ENCODE data around the gene PGPEP1. TPM values are rescaled to one million over a fixed set of nuclear protein-coding genes. Genes with fewer than 3 reads are reported as not detected.

Gene PGPEP1
- total RNA-seq, 2 donors from 2014 or later, result 23.7 TPM

DNA sequence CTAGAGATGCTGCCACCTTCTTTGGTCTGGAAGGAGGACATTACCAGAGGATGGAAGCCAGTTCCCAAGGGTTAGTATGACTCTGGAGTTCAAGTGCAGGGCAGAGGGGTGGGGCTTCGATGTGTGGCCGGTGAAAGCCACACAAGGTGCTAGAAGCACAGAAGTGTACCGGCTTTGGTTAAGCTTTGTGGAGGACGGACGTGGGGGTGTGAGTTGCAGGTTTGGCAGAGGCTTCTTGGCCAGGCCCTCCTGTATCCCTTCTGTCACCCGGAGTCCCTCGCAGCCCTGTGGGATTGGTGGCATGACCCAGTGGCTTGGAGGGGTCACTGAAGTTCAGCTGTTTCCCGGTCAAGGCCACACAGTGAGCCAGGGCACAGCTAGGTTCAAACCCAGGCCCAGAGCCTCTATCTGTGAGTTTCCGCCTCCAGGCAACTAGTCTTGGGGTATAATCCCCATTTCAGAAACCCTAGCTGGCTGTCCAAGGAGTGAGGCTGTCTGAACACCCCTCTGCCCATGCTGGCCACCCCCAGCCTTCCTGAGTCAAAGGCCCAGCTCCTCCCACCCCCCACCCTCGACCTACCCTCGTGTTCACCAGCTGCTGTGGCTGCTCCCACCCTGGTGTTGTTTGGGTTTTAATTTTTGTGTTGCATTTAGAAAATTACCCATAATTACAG lies 74.2 kb downstream of the PGPEP1 start:
- Histone ChIP-seq H3K9me3 (no peaks in the 10 kb centered on the region), H3K4me1 (ENCODE audit: control insufficient read depth in 1 of 2, low read depth in 2 of 2) (peaks cover 26 to 50% of the 10 kb centered on the region in 2 donors), H3K36me3 (no peaks in the 10 kb centered on the region), H3K4me3 (peak overlapping the region; percentile 79), H3K27ac (peak overlapping the region; percentile 94 to 96), H3K27me3 (replicated peaks; ENCODE audit: insufficient read depth) (no peaks in the 10 kb centered on the region)
- DNase-seq (ENCODE audit: low spot score) (no peak), ATAC-seq (ENCODE audit: insufficient number of reproducible peaks, low FRiP score, low read depth) (no peak)
- TF ChIP-seq, protein P1, sequence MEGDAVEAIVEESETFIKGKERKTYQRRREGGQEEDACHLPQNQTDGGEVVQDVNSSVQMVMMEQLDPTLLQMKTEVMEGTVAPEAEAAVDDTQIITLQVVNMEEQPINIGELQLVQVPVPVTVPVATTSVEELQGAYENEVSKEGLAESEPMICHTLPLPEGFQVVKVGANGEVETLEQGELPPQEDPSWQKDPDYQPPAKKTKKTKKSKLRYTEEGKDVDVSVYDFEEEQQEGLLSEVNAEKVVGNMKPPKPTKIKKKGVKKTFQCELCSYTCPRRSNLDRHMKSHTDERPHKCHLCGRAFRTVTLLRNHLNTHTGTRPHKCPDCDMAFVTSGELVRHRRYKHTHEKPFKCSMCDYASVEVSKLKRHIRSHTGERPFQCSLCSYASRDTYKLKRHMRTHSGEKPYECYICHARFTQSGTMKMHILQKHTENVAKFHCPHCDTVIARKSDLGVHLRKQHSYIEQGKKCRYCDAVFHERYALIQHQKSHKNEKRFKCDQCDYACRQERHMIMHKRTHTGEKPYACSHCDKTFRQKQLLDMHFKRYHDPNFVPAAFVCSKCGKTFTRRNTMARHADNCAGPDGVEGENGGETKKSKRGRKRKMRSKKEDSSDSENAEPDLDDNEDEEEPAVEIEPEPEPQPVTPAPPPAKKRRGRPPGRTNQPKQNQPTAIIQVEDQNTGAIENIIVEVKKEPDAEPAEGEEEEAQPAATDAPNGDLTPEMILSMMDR (IDR thresholded peaks at IDR 0.05), result no peak

DNA sequence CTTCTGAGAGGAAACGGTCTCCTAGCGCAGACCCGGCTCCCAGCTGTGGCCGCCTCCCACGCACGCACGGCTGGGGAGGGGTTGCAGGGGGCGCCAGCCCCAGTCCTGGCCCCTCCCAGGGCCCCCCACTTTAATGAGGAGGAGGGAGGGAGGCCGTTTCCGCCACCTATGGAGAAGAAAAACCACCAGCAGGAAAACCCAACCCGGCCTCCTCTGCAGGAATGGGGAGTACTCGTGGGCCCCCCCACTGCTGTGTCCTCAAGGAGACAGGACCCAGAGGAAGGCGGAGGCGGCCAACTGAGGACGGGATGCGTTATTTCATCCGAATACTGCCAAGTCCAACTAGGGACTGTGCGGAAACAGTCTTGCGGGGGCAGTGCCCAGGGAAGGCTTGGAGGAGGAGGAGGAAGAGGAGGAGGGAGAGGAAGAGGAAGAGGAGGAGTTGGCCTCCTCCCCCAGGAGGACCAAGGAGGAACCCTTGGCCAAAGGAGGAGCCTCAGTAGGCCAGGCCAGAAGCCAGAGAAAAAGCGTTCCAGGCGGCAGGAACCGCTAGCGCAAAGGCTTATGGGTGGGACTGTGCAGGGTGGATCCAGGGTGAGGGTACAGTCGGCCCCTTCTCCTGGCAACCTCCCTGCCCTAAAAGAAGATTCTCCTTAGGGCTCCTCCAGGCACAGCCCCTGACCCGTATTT lies 74.9 kb downstream of the PGPEP1 start:
- H3K4me3 ChIP-seq, result peak overlapping the region; percentile 79
- no peak for ATAC-seq (ENCODE audit: insufficient number of reproducible peaks, low FRiP score, low read depth)

GRCh38 chr19:18416778-18417249 lies 76.4 kb downstream of the PGPEP1 start:
- DNase-seq (ENCODE audit: low spot score) (peak; percentile 82), ATAC-seq (ENCODE audit: insufficient number of reproducible peaks, low FRiP score, low read depth) (peak; percentile 4)
- Histone ChIP-seq H3K27ac (peak overlapping the region; percentile 94 to 96), H3K27me3 (replicated peaks; ENCODE audit: insufficient read depth) (no peaks in the 10 kb centered on the region), H3K4me3 (peak overlapping the region; percentile 79), H3K36me3 (no peaks in the 10 kb centered on the region), H3K9me3 (no peaks in the 10 kb centered on the region), H3K4me1 (ENCODE audit: control insufficient read depth in 1 of 2, low read depth in 2 of 2) (peaks cover 26 to 68% of the 10 kb centered on the region in 2 donors)
- TF ChIP-seq, protein P1 (IDR thresholded peaks at IDR 0.05), result no peak

More for the DNA sequence above, 74.9 kb downstream of the PGPEP1 start:
- no peaks in the 10 kb centered on the region for H3K27me3 ChIP-seq (replicated peaks; ENCODE audit: insufficient read depth)
- H3K36me3 ChIP-seq, result no peaks in the 10 kb centered on the region
- TF ChIP-seq, protein P1 (IDR thresholded peaks at IDR 0.05), result no peak
- peak overlapping the region; percentile 94 to 96 for H3K27ac ChIP-seq
- DNase-seq (ENCODE audit: low spot score), result no peak
- H3K9me3 ChIP-seq, result no peaks in the 10 kb centered on the region
- peaks cover 26 to 55% of the 10 kb centered on the region in 2 donors for H3K4me1 ChIP-seq (ENCODE audit: control insufficient read depth in 1 of 2, low read depth in 2 of 2)

DNA sequence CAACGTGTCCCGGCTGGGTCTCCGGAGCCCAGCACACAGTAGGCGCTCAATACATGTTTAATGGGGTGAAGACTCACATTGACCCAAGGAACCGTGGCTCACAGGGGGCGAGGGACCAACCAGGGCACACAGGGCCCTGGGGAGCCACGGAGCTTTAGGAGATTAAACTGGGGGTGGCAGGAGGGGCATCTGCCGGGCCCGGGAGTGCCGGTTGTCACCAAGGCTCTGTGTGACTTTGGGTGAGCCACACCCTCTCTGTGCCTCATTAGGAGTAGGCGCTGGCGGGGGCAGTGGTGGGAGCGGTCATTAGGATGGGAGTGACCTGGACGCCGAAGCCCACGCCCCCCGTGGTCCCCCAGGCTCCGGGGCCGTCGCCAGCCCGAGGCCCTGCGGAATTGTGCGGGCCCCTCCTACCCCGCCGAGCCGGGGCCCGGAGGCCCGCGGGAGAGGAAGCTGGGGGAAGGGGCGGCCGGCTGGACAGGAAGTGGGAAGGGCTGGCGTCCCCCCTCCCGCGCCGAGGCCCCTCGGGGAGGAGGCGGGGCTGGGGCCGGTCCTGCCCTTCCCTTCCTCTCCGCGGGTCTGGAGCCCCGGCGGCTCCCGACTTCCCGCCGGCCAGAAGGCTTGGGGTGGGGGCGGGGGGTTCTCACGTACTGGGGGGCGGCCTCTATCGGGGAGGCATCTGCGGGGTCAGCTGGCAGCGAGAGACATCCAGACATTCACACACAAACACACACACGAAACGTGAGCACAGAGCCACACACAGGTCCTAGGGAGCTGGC lies 77.0 kb downstream of the PGPEP1 start:
- H3K4me1 ChIP-seq (ENCODE audit: control insufficient read depth in 1 of 2, low read depth in 2 of 2), result peaks cover 26 to 72% of the 10 kb centered on the region in 2 donors
- H3K27ac ChIP-seq, result peak overlapping the region; percentile 94 to 96
- no peak for DNase-seq (ENCODE audit: low spot score)
- H3K4me3 ChIP-seq, result peak overlapping the region; percentile 79
- H3K9me3 ChIP-seq, result no peaks in the 10 kb centered on the region
- H3K36me3 ChIP-seq, result no peaks in the 10 kb centered on the region
- peak; percentile 13 for ATAC-seq (ENCODE audit: insufficient number of reproducible peaks, low FRiP score, low read depth)
- TF ChIP-seq, protein P1 (IDR thresholded peaks at IDR 0.05), result no peak
- H3K27me3 ChIP-seq (replicated peaks; ENCODE audit: insufficient read depth), result no peaks in the 10 kb centered on the region

Measured in thoracic aorta (tissue), 2 donors.